Calu3 (cell line): Measurements from ENCODE around the gene AIP. TPM values are rescaled to one million over a fixed set of nuclear protein-coding genes. Genes with fewer than 3 reads are reported as not detected.

Experiments
- BruUV-seq: library from RNA; stranded (reverse); fragments of 400-500 nt; replicated peaks from 2 replicates; lab custom pipeline; 2021; lab: Mats Ljungman, UMichigan
- CTCF ChIA-PET: fragments of 300-600 bp; sonication (Branson Sonifier 250); formaldehyde crosslinking; loops from one replicate; lab custom pipeline; 2022; ENCODE audit warnings: antibody characterized with exemption; lab: Charles Lee
- DNase-seq: peaks from one replicate; pipeline ENCODE4 v3.0.0; 2022
- H3K27ac Mint-ChIP-seq: one replicate; pipeline ENCODE4 v1.8.0; 2022; ENCODE audit warnings: mixed read lengths; ENCODE audit not compliant: unreplicated experiment
- H3K27me3 Mint-ChIP-seq: one replicate; pipeline ENCODE4 v1.8.0; 2022; ENCODE audit warnings: mixed read lengths; ENCODE audit not compliant: unreplicated experiment
- H3K36me3 Mint-ChIP-seq: one replicate; pipeline ENCODE4 v1.8.0; 2022; ENCODE audit warnings: mild to moderate bottlenecking, moderate library complexity, mixed read lengths; ENCODE audit not compliant: insufficient read depth, unreplicated experiment
- H3K4me1 Mint-ChIP-seq: one replicate; pipeline ENCODE4 v1.8.0; 2022; ENCODE audit warnings: mild to moderate bottlenecking, low read depth, mixed read lengths; ENCODE audit not compliant: unreplicated experiment
- H3K4me3 Mint-ChIP-seq: one replicate; pipeline ENCODE4 v1.8.0; 2022; ENCODE audit warnings: mild to moderate bottlenecking, low read depth, moderate library complexity, mixed read lengths; ENCODE audit not compliant: unreplicated experiment
- H3K9me3 Mint-ChIP-seq: one replicate; pipeline ENCODE4 v1.8.0; 2022; ENCODE audit warnings: low read depth, mixed read lengths; ENCODE audit not compliant: unreplicated experiment
- intact Hi-C: fragments of 100-400 bp; cut with micrococcal nuclease; formaldehyde crosslinking; loops from one replicate; pipeline ENCODE4 v1.10.0; 2022; ENCODE audit not compliant: unreplicated experiment
- total RNA-seq: library from RNA; stranded (reverse); gene quantifications from 2 replicates; pipeline ENCODE4 v1.2.3, GENCODE V29; 2022
- TF ChIP-seq, protein P1 (sequence below): fragments of 200-600 bp; IDR thresholded peaks from one replicate; pipeline ENCODE4 v1.8.0; 2022; ENCODE audit warnings: antibody characterized with exemption; ENCODE audit not compliant: unreplicated experiment

Gene AIP
- total RNA-seq, 1 experiment from 2014 or later: 44.0 TPM

DNA sequence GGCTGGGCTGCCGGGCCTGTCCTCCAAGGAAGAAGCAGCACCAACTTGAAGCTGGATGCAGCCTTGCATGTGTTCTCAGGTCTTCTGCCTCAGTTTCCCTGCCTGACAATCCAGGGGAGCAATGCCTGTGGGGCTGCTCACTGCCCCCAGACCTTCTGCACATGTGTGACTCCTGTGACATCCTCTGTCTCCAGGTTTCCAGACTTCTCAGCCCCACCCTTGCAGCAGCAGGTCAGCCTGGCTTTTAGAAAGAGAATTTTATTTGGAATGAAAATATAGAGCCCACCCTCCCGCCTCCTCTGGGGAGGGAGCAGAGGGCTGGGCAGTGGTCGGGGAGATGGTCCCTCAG, 45.0 kb upstream of the AIP start:
- TF ChIP-seq, protein P1, sequence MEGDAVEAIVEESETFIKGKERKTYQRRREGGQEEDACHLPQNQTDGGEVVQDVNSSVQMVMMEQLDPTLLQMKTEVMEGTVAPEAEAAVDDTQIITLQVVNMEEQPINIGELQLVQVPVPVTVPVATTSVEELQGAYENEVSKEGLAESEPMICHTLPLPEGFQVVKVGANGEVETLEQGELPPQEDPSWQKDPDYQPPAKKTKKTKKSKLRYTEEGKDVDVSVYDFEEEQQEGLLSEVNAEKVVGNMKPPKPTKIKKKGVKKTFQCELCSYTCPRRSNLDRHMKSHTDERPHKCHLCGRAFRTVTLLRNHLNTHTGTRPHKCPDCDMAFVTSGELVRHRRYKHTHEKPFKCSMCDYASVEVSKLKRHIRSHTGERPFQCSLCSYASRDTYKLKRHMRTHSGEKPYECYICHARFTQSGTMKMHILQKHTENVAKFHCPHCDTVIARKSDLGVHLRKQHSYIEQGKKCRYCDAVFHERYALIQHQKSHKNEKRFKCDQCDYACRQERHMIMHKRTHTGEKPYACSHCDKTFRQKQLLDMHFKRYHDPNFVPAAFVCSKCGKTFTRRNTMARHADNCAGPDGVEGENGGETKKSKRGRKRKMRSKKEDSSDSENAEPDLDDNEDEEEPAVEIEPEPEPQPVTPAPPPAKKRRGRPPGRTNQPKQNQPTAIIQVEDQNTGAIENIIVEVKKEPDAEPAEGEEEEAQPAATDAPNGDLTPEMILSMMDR: no peak

DNA sequence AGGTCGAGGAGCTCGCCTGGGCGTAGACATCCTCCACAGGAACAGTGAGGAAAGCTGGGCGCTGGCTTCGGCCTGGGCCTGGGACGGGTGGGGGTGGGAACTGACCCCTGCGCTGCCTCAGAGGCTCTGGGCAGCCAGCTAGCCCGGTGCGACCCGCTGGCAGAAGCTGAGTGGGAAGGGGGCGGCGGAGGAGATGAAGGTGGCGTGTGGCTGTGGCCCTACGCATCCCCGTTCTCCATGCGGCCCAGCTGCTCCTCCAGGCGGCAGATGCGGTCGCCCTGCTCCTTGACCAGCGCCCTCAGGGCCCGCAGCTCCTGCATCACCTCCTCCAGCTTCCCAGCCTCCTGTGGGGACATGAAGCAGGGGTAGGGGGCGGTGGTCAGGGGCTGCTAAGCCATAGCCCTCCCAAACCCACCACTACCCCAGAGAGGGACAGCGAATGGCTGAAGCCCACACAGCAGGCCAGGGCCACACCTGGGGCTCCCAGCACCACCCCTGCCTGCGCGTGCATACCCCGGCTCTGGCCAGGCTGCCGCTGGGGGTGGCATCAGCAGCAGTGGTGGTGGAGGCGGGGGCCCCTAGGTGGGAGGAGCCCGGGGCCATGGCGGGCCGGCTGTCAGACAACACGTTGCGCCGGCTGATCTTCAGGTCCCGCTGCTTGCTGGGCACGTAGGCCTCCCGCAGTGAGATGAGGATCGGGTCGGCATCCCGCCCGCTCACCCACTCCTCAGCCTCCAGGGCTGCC, 44.5 kb upstream of the AIP start:
- Mint-ChIP-seq H3K27me3 (no peaks in the 10 kb centered on the region), H3K36me3 (peaks cover 83% of the 10 kb centered on the region), H3K4me1 (peaks cover 14% of the 10 kb centered on the region), H3K4me3 (no peak overlapping the region), H3K27ac (no peak overlapping the region), H3K9me3 (no peaks in the 10 kb centered on the region)
- TF ChIP-seq, protein P1: no peak
- no peak for DNase-seq
- CTCF ChIA-PET: interaction anchor here (0.5 kb wide), 1 partner anchor 1047 kb away, joined by 7 read pairs; no protein-coding TSS in a partner anchor
- BruUV-seq: no TSS peak
- intact Hi-C loops: no loop called here

More for the DNA sequence above, 45.0 kb upstream of the AIP start:
- no peaks in the 10 kb centered on the region for H3K27me3 Mint-ChIP-seq
- H3K27ac Mint-ChIP-seq: no peak overlapping the region
- no peak for DNase-seq
- CTCF ChIA-PET: no interaction called here
- no peaks in the 10 kb centered on the region for H3K9me3 Mint-ChIP-seq
- intact Hi-C loops: no loop called here
- peaks cover 14% of the 10 kb centered on the region for H3K4me1 Mint-ChIP-seq
- BruUV-seq: no TSS peak
- H3K4me3 Mint-ChIP-seq: no peak overlapping the region
- H3K36me3 Mint-ChIP-seq: peaks cover 77% of the 10 kb centered on the region

DNA sequence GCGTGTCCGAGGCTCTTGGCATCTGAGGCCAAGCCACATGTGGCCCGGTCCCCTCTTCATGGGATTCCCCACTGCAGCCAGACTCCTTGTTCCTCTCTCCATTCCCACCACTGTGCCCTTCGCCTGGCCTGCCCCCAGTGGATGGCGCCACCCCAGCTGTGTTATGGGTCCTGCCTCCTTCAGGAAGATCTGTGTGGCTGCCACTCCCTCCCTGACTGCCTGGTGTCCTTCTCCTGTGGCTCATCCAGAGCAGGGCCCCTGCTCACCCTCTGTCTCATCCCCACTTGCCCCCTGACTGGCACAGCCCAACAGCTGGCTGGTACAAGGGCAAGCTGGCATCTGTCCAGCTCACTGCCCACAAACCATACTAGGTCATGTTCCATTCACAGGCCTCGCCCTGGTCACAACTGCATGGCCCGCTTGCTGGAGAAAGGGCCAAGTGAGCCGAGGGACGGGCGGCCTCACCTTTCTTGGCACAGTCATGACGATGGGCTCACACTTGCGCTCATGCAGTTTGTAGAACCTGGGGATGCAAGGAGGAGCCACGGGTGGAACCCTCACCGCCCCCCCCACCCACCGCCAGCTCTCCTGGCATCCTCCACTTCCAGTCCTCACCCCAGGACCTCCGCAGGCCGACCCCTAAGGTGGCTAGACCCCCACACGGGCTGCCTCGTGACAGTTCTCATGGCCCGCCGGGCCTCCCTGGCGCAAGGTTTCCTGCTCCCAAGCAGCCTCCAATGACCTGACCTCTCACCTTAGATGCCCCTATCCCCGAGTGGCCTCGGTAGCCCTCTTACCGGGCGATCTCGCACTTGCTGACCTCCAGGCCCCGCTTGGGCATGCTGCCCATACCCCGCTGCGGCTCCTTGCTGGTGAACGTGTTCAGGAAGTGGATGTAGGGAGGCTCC, 43.3 kb upstream of the AIP start:
- peaks cover 14% of the 10 kb centered on the region for H3K4me1 Mint-ChIP-seq
- H3K27ac Mint-ChIP-seq: no peak overlapping the region
- intact Hi-C loops: no loop called here
- H3K4me3 Mint-ChIP-seq: no peak overlapping the region
- DNase-seq: peak; percentile 45
- H3K36me3 Mint-ChIP-seq: peaks cover 86% of the 10 kb centered on the region
- TF ChIP-seq, protein P1: no peak
- H3K27me3 Mint-ChIP-seq: no peaks in the 10 kb centered on the region
- no peaks in the 10 kb centered on the region for H3K9me3 Mint-ChIP-seq
- CTCF ChIA-PET: interaction anchor here (1.1 kb wide), 1 partner anchor 10 kb away, joined by 3 read pairs; no protein-coding TSS in a partner anchor
- BruUV-seq: no TSS peak

DNA sequence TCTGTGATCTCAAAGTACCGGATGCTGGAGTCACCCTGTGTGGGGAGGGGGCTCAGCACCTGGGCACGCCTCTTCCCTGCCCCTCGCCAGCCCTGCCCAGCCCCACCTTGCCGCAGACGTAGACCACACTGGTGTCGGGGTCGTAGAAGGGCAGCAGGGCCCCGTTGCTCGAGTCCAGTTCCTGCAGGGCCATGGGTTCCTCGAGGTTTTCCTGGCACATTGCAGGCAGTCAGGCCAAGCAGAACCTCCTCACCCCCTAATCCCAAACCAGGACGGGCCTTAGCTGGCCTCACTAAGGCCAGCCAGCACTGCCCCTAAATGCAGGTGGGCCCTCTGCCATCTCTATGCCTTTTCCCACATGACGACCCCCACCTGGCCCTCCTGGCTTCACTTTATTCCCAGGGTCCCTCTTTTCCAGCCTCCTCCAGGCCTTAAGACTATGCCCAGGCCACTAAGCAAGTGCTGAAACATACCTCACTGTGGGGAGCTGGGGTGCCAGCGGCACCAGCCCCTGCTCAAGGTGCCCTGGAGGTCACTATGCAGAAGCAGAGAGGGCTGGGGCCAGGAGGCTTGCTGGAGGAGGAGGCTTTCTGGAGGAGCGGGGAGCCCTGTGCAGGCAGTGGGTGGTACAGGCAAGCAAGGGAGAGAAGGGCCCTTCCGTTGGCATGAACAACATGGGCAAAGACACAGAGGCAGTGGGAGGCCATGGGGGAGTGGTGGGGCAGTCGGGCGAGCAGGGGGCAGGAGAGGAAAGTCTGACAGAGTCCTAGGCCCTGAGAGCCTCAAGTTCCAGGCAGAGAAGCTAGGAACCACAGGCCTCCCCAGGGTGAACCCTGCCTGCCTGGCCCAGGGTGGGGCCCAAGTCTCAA, 42.4 kb upstream of the AIP start:
- peaks cover 21% of the 10 kb centered on the region for H3K4me1 Mint-ChIP-seq
- H3K27me3 Mint-ChIP-seq: no peaks in the 10 kb centered on the region
- TF ChIP-seq, protein P1: no peak
- H3K36me3 Mint-ChIP-seq: peaks cover 78% of the 10 kb centered on the region
- DNase-seq: no peak
- no peak overlapping the region for H3K27ac Mint-ChIP-seq
- intact Hi-C loops: no loop called here
- BruUV-seq: no TSS peak
- H3K9me3 Mint-ChIP-seq: no peaks in the 10 kb centered on the region
- CTCF ChIA-PET: no interaction called here
- H3K4me3 Mint-ChIP-seq: no peak overlapping the region
